Stomach (tissue), 4 donors: ENCODE measurements around the gene CRISPLD2.

ENCODE experiments used
- EP300 ChIP-seq: sonication (generic); formaldehyde crosslinking; IDR thresholded peaks from one replicate; pipeline ENCODE4 v1.6.1; 2017; ENCODE audit warnings: antibody characterized with exemption
- POLR2A ChIP-seq, 4 donors: fragments of 450-650 bp; IDR thresholded peaks; one replicate each; pipeline ENCODE4 v1.6.1; 2016; ENCODE audit warnings: antibody characterized with exemption in 4 of 4, control low read depth in 2 of 4, mild to moderate bottlenecking in 1 of 4, moderate library complexity in 1 of 4
- POLR2AphosphoS5 ChIP-seq, 3 donors: sonication (generic); formaldehyde crosslinking; IDR thresholded peaks; one replicate each; pipeline ENCODE4 v1.6.1; 2016; ENCODE audit warnings: antibody characterized with exemption in 3 of 3
- TF ChIP-seq, protein P1 (sequence below), 7 experiments: fragments of 450-650 bp in 4 of 7; fragments of 200-600 bp in 3 of 7; sonication (generic) in 3 of 7; IDR thresholded peaks; one replicate each; pipeline ENCODE4 v1.5.1; 2016 to 2019; ENCODE audit warnings: antibody characterized with exemption in 7 of 7, control low read depth in 2 of 7, mild to moderate bottlenecking in 1 of 7

DNA sequence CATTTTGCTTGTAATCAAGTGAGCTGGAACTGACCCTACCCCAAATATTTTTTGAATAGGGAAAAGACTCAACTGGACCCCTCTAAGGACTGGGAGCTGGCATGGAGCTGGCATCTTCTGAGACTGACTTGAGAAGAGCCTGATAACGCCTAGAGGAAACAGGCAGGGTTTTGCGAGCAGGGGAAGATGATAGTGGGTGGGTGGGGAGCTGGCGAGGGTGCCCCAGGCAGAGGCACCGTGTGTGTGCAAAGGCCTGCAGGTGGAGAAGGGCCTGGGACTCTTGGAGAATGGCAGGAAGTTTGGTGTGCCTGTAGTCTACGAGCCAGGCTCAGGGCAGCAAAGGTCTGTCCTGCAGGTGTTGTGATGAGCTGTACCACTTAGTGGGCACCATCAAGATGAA lies 4.1 kb downstream of the CRISPLD2 start:
- TF ChIP-seq, protein P1, sequence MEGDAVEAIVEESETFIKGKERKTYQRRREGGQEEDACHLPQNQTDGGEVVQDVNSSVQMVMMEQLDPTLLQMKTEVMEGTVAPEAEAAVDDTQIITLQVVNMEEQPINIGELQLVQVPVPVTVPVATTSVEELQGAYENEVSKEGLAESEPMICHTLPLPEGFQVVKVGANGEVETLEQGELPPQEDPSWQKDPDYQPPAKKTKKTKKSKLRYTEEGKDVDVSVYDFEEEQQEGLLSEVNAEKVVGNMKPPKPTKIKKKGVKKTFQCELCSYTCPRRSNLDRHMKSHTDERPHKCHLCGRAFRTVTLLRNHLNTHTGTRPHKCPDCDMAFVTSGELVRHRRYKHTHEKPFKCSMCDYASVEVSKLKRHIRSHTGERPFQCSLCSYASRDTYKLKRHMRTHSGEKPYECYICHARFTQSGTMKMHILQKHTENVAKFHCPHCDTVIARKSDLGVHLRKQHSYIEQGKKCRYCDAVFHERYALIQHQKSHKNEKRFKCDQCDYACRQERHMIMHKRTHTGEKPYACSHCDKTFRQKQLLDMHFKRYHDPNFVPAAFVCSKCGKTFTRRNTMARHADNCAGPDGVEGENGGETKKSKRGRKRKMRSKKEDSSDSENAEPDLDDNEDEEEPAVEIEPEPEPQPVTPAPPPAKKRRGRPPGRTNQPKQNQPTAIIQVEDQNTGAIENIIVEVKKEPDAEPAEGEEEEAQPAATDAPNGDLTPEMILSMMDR (IDR thresholded peaks at IDR 0.05): no peak
- TF ChIP-seq POLR2AphosphoS5 (IDR thresholded peaks at IDR 0.05) (no peak), POLR2A (IDR thresholded peaks at IDR 0.05) (no peak), EP300 (no peak)
